ENCODE results near the gene SHANK1. TPM values are rescaled to one million over a fixed set of nuclear protein-coding genes. Genes with fewer than 3 reads are reported as not detected.

Gene SHANK1
- total RNA-seq, 1 experiment from 2014 or later, result 0.47 TPM

DNA sequence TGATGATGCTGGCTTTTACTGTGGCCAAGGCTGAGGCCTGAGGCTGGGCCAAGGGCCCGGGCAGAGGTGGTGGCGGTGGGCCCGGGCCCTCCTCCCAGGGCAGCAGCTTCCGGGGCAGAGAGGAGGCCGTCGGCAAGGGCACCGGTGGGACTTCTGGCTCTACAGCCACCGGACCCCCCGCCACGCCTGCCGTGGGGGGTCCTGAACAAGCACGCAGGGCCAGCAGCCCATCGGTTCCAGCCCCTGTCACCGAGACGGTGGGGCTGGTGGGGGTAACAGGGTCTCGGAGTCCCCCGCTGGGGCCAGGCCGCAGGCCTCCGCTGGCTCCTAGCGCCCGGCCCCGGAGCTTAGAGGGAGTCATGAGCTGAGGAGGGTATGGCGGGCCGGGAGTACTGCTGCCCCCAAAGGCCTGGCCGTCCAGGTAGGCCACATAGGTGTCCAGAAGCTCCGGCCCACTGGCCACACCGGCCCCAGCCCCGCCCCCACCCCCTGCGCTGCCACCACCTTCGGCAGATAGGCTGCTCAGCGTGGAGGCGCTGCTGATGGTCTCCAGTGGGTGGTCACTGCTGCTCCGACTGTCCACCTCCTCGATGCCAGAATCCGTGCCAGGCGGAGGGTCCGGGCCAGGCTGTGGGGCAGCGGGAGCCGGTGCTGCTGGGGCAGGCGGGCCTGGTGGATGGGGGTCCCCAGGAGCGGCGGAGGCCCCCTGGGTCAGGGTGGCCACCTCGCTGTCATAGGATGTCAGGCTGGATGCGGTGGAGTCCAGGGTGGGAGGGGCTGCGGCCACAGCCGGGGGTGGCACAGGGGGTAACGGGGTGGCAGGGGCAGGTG lies 53.0 kb downstream of the SHANK1 start:
- Histone ChIP-seq H3K9me3 (ENCODE audit: low read length) (no peaks in the 10 kb centered on the region), H2AFZ (ENCODE audit: low read length) (no peak overlapping the region), H3K4me1 (ENCODE audit: insufficient read depth, low read length) (no peaks in the 10 kb centered on the region), H3F3A (ENCODE audit: low read length, unreplicated experiment) (no peaks in the 10 kb centered on the region), H3K4me2 (ENCODE audit: low read length) (no peak overlapping the region), H3K27ac (ENCODE audit: low read length) (no peak overlapping the region), H3K79me2 (ENCODE audit: low read length) (no peaks in the 10 kb centered on the region), H3K27me3 (ENCODE audit: low read length) (peaks cover 41% of the 10 kb centered on the region), H3K36me3 (ENCODE audit: low read depth, low read length) (no peaks in the 10 kb centered on the region), H3K9ac (ENCODE audit: low read length) (no peak overlapping the region), H3K4me3 (ENCODE audit: low read length) (no peak overlapping the region), H3K9me2 (replicated peaks; ENCODE audit: low read length) (no peaks in the 10 kb centered on the region), H4K20me1 (ENCODE audit: low read length) (no peaks in the 10 kb centered on the region)
- TF ChIP-seq EZH2 (IDR thresholded peaks at IDR 0.05; ENCODE audit: low read length, unreplicated experiment) (no peak), EZH2phosphoT487 (IDR thresholded peaks at IDR 0.05; ENCODE audit: borderline replicate concordance, low read length) (no peak)
- TF ChIP-seq, protein P1, sequence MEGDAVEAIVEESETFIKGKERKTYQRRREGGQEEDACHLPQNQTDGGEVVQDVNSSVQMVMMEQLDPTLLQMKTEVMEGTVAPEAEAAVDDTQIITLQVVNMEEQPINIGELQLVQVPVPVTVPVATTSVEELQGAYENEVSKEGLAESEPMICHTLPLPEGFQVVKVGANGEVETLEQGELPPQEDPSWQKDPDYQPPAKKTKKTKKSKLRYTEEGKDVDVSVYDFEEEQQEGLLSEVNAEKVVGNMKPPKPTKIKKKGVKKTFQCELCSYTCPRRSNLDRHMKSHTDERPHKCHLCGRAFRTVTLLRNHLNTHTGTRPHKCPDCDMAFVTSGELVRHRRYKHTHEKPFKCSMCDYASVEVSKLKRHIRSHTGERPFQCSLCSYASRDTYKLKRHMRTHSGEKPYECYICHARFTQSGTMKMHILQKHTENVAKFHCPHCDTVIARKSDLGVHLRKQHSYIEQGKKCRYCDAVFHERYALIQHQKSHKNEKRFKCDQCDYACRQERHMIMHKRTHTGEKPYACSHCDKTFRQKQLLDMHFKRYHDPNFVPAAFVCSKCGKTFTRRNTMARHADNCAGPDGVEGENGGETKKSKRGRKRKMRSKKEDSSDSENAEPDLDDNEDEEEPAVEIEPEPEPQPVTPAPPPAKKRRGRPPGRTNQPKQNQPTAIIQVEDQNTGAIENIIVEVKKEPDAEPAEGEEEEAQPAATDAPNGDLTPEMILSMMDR (conservative IDR thresholded peaks at IDR 0.05; ENCODE audit: low read depth, low read length), result no peak
- ATAC-seq, result no peak
- intact Hi-C loops (cut with micrococcal nuclease), result no loop called here
- no peak for DNase-seq
- CTCF ChIA-PET, result no interaction called here
- POLR2A ChIA-PET (ENCODE audit: unreplicated experiment), result no interaction called here
- BruUV-seq (replicated peaks), result no TSS peak

DNA sequence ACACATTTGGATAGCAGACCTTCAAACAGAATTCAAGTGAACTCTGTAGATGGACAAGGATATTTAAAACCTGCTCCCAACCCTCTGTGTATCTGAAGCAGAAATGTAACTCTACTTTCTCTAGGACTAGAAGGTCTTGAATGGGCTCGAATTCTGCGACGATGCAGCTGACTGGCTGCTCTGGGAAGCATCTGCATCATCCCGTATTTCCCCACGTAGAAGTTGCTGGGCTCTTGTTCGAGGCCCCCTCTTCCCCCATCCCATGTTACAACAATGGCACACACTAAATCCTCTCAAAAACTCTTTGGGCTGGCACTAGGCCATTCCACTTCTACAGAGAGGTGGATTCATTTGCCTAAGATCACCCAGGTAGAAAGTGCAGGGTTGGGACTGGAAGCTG lies 55.4 kb downstream of the SHANK1 start:
- Histone ChIP-seq H3K36me3 (ENCODE audit: low read depth, low read length) (no peaks in the 10 kb centered on the region), H3K4me2 (ENCODE audit: low read length) (no peak overlapping the region), H3K9me3 (ENCODE audit: low read length) (no peaks in the 10 kb centered on the region), H3K4me3 (ENCODE audit: low read length) (no peak overlapping the region), H3K9me2 (replicated peaks; ENCODE audit: low read length) (no peaks in the 10 kb centered on the region), H3K9ac (ENCODE audit: low read length) (no peak overlapping the region), H3K27me3 (ENCODE audit: low read length) (peaks cover 24% of the 10 kb centered on the region), H3K27ac (ENCODE audit: low read length) (no peak overlapping the region), H4K20me1 (ENCODE audit: low read length) (no peaks in the 10 kb centered on the region), H3K79me2 (ENCODE audit: low read length) (no peaks in the 10 kb centered on the region), H3F3A (ENCODE audit: low read length, unreplicated experiment) (no peaks in the 10 kb centered on the region), H3K4me1 (ENCODE audit: insufficient read depth, low read length) (0 out of 2 replicates have a peak, but pooled peaks cover 1% of the 10 kb centered on the region), H2AFZ (ENCODE audit: low read length) (no peak overlapping the region)
- no peak for DNase-seq
- intact Hi-C loops (cut with micrococcal nuclease), result no loop called here
- ChIA-PET CTCF (interaction anchor here (0.6 kb wide), 1 partner anchor 35 kb away, joined by 8 read pairs; no protein-coding TSS in a partner anchor), POLR2A (ENCODE audit: unreplicated experiment) (no interaction called here)
- BruUV-seq (replicated peaks), result no TSS peak
- ATAC-seq, result no peak
- TF ChIP-seq, protein P1 (conservative IDR thresholded peaks at IDR 0.05; ENCODE audit: low read depth, low read length), result no peak
- TF ChIP-seq EZH2 (IDR thresholded peaks at IDR 0.05; ENCODE audit: low read length, unreplicated experiment), result no peak
- no peak for TF ChIP-seq EZH2phosphoT487 (IDR thresholded peaks at IDR 0.05; ENCODE audit: borderline replicate concordance, low read length)

DNA sequence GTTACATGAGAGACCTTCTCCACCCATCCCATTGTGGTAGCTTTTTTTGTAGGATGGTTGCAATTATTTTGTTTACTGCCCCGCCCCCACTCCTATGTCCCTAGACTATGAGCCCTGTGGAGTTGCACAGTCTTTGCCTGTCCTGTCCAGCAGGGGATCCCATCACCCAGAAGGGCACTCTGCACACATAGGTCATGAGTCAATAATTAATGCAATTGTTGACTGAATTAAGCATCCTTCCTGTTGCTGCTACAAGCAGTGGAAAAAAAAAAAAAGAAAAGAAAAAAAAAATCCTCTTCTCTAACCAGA lies 56.2 kb downstream of the SHANK1 start:
- POLR2A ChIA-PET (ENCODE audit: unreplicated experiment), result no interaction called here
- Histone ChIP-seq H3K4me3 (ENCODE audit: low read length) (no peak overlapping the region), H2AFZ (ENCODE audit: low read length) (no peak overlapping the region), H3K9ac (ENCODE audit: low read length) (no peak overlapping the region), H3K9me2 (replicated peaks; ENCODE audit: low read length) (no peaks in the 10 kb centered on the region), H3K27ac (ENCODE audit: low read length) (no peak overlapping the region), H3F3A (ENCODE audit: low read length, unreplicated experiment) (no peaks in the 10 kb centered on the region), H3K27me3 (ENCODE audit: low read length) (peaks cover 17% of the 10 kb centered on the region), H4K20me1 (ENCODE audit: low read length) (no peaks in the 10 kb centered on the region), H3K4me2 (ENCODE audit: low read length) (no peak overlapping the region), H3K9me3 (ENCODE audit: low read length) (no peaks in the 10 kb centered on the region), H3K4me1 (ENCODE audit: insufficient read depth, low read length) (peaks cover 7% of the 10 kb centered on the region), H3K36me3 (ENCODE audit: low read depth, low read length) (no peaks in the 10 kb centered on the region), H3K79me2 (ENCODE audit: low read length) (no peaks in the 10 kb centered on the region)
- intact Hi-C loops (cut with micrococcal nuclease), result no loop called here
- TF ChIP-seq EZH2 (IDR thresholded peaks at IDR 0.05; ENCODE audit: low read length, unreplicated experiment) (no peak), EZH2phosphoT487 (IDR thresholded peaks at IDR 0.05; ENCODE audit: borderline replicate concordance, low read length) (no peak)
- TF ChIP-seq, protein P1 (conservative IDR thresholded peaks at IDR 0.05; ENCODE audit: low read depth, low read length), result peak; percentile 59
- BruUV-seq (replicated peaks), result no TSS peak
- DNase-seq (peak; percentile 54), ATAC-seq (peak; percentile 53)
- CTCF ChIA-PET, result interaction anchor here (0.6 kb wide), 2 partner anchors 36 to 56 kb away, joined by 3 to 8 read pairs; no protein-coding TSS in a partner anchor
